HepG2 (cell line): Measurements from ENCODE around the gene ABCA13. TPM values are rescaled to one million over a fixed set of nuclear protein-coding genes. Genes with fewer than 3 reads are reported as not detected.

ENCODE experiments used
- ATAC-seq: fragments of 200-7000 bp; cut with Tn5 transposase; 3 replicates; pipeline ENCODE4 v1.9.1; 2020; ENCODE audit warnings: mild to moderate bottlenecking, moderate library complexity
- BruUV-seq: library from RNA; stranded (reverse); fragments of 400-500 nt; replicated peaks from 2 replicates; lab custom pipeline; 2021; lab: Mats Ljungman, UMichigan
- CTCF ChIA-PET: fragments of 300-600 bp; formaldehyde crosslinking; extraction: SDS; loops from one replicate; lab custom pipeline; 2021; ENCODE audit warnings: low total read pairs, inconsistent platforms, low intra/inter-chr PET ratio; lab: Yijun Ruan, JAX
- POLR2A ChIA-PET: fragments of 350-600 bp; sonication (Branson Sonifier 250); formaldehyde crosslinking; loops from one replicate; lab custom pipeline; 2020; ENCODE audit warnings: antibody characterized with exemption, inconsistent platforms; lab: Yijun Ruan, JAX
- DNase-seq: peaks from one replicate; pipeline ENCODE4 v3.0.0-alpha.2; 2015; ENCODE audit warnings: low spot score
- FAIRE-seq: peaks from 3 replicates; lab custom pipeline; 2011; peaks lifted over from hg19 to GRCh38; lab: Jason Lieb, UNC
- H2AFZ ChIP-seq: one replicate; pipeline ENCODE4 v1.6.1; 2011; ENCODE audit warnings: low read length, inconsistent platforms
- H3K27ac ChIP-seq: fragments of 300-600 bp; 3 replicates; pipeline ENCODE4 v1.8.0; 2011; ENCODE audit warnings: mixed run types, mild to moderate bottlenecking, mixed read lengths, low read length, inconsistent platforms; ENCODE audit not compliant: insufficient read depth; ENCODE audit errors: extremely low read length
- H3K27me3 ChIP-seq, 2 experiments: fragments of 200-600 bp in 1 of 2; 2 replicates in 1 of 2; 3 replicates in 1 of 2; pipeline versions ENCODE4 v1.6.0 to v1.8.0; 2011; ENCODE audit warnings: low read length in 2 of 2, mild to moderate bottlenecking in 2 of 2, moderate library complexity in 2 of 2, inconsistent platforms in 1 of 2; ENCODE audit not compliant: insufficient read depth in 2 of 2, control insufficient read depth in 1 of 2
- H3K36me3 ChIP-seq, 2 experiments: fragments of 200-600 bp in 1 of 2; replicated peaks in 1 of 2; 2 replicates in 1 of 2; 3 replicates in 1 of 2; pipeline versions ENCODE4 v1.5.1 to v1.8.0; 2011; ENCODE audit warnings: low read length in 2 of 2, inconsistent platforms in 1 of 2; ENCODE audit not compliant: insufficient read depth in 2 of 2, control insufficient read depth in 1 of 2
- H3K4me1 ChIP-seq: 2 replicates; pipeline ENCODE4 v1.5.1; 2012; ENCODE audit warnings: low read length, inconsistent platforms; ENCODE audit not compliant: insufficient read depth
- H3K4me2 ChIP-seq: 2 replicates; pipeline ENCODE4 v1.6.0; 2011; ENCODE audit warnings: low read depth, low read length, inconsistent platforms
- H3K4me3 ChIP-seq, 3 experiments: fragments of 200-600 bp in 1 of 3; sonication (generic), shearing (Covaris generic) in 1 of 3; replicated peaks in 1 of 3; 2 replicates each; pipeline ENCODE4 v1.5.1; 2011 to 2016; ENCODE audit warnings: low read length in 3 of 3, inconsistent platforms in 2 of 3, low read depth in 2 of 3, mild to moderate bottlenecking in 2 of 3, control low read depth in 1 of 3, mixed read lengths in 1 of 3; ENCODE audit not compliant: insufficient read depth in 1 of 3
- H3K79me2 ChIP-seq: one replicate; pipeline ENCODE4 v1.6.1; 2011; ENCODE audit warnings: low read length, inconsistent platforms; ENCODE audit not compliant: insufficient read depth
- H3K9ac ChIP-seq: 2 replicates; pipeline ENCODE4 v1.6.0; 2011; ENCODE audit warnings: mild to moderate bottlenecking, low read depth, low read length, inconsistent platforms; ENCODE audit not compliant: insufficient read depth
- H3K9me3 ChIP-seq: 2 replicates; pipeline ENCODE4 v1.5.1; 2012; ENCODE audit warnings: mild to moderate bottlenecking, low read length
- H4K20me1 ChIP-seq: 2 replicates; pipeline ENCODE4 v1.6.0; 2011; ENCODE audit warnings: inconsistent platforms, mild to moderate bottlenecking, low read length, moderate library complexity; ENCODE audit not compliant: insufficient read depth
- MEIS2 ChIP-seq: sonication (generic); formaldehyde crosslinking; IDR thresholded peaks from 2 replicates; pipeline ENCODE4 v1.9.0; 2021; ENCODE audit warnings: mild to moderate bottlenecking, missing genetic modification reagents
- ZNF142 ChIP-seq: sonication (generic); formaldehyde crosslinking; IDR thresholded peaks from 2 replicates; pipeline ENCODE4 v1.4.0; 2020; ENCODE audit warnings: missing genetic modification reagents
- ZNF552 ChIP-seq: sonication (generic); formaldehyde crosslinking; IDR thresholded peaks from 2 replicates; pipeline ENCODE4 v1.9.0; 2022; ENCODE audit warnings: missing genetic modification reagents, mild to moderate bottlenecking, borderline replicate concordance
- WGBS: methylation state at CpG from one replicate; pipeline ENCODE4 v1.1.6; 2017; ENCODE audit warnings: low lambda C conversion rate; 5-methylcytosine and 5-hydroxymethylcytosine counted together
- in situ Hi-C: cut with HindIII; loops from 2 replicates; pipeline ENCODE4 v1.10.0; 2017; ENCODE audit warnings: low pct_unique_long_range_greater_than_20kb; ENCODE audit not compliant: extremely low pct_ligation_motif_present
- intact Hi-C: fragments of 100-400 bp; cut with micrococcal nuclease; formaldehyde crosslinking; loops from one replicate; pipeline ENCODE4 v1.10.0; 2022; ENCODE audit not compliant: unreplicated experiment
- polyA plus RNA-seq, 8 experiments: library from polyadenylated mRNA; depleted of rRNA in 3 of 8; stranded (reverse) in 7 of 8; unstranded in 1 of 8; fragments of >200 nt; fragmentation: Illumina TruSeq in 4 of 8; extraction: Trizol in 4 of 8; gene quantifications; 2 replicates each; pipeline versions ENCODE4 v1.2.1 to v1.2.3, GENCODE V29; 2011 to 2016; ENCODE audit warnings: low read depth in 4 of 8, missing spikeins in 1 of 8, mixed read lengths in 1 of 8; ENCODE audit not compliant: insufficient read depth in 1 of 8
- total RNA-seq, 5 experiments: library from RNA; depleted of rRNA; stranded (reverse); fragments of >200 nt; fragmentation: Illumina TruSeq; extraction: Trizol; gene quantifications; 2 replicates each; pipeline ENCODE4 v1.2.3, GENCODE V29; 2016; ENCODE audit warnings: low read depth in 1 of 5
- TF ChIP-seq, protein P1 (sequence below): sonication (generic); formaldehyde crosslinking; IDR thresholded peaks from 2 replicates; pipeline ENCODE4 v1.4.0; 2020; ENCODE audit warnings: missing genetic modification reagents

The ABCA13 gene
- total and polyA plus RNA-seq, 2 of the 13 experiments (the other 11 are each of a cell fraction or from before 2014, with no cell fraction given), result 0.03 TPM; not detected in 1

- no peaks in the 10 kb centered on the region for H3K27me3 ChIP-seq
- FAIRE-seq (no peak), ATAC-seq (no peak), DNase-seq (no peak)
- WGBS, result 50% methylated on average over 2 of the region's 2 CpGs
- ChIA-PET POLR2A (no interaction called here), CTCF (no interaction called here)
- H3K4me3 ChIP-seq, result no peak overlapping the region
- intact Hi-C loops (no loop called here), in situ Hi-C loops (no loop called here)
- H3K27ac ChIP-seq, result no peak overlapping the region
- no peak overlapping the region for H2AFZ ChIP-seq
- H3K9ac ChIP-seq, result no peak overlapping the region
- no peaks in the 10 kb centered on the region for H3K79me2 ChIP-seq
- TF ChIP-seq ZNF142 (CRISPR knock-in tag) (no peak), MEIS2 (CRISPR knock-in tag) (no peak), ZNF552 (CRISPR knock-in tag) (no peak)
- TF ChIP-seq, protein P1, sequence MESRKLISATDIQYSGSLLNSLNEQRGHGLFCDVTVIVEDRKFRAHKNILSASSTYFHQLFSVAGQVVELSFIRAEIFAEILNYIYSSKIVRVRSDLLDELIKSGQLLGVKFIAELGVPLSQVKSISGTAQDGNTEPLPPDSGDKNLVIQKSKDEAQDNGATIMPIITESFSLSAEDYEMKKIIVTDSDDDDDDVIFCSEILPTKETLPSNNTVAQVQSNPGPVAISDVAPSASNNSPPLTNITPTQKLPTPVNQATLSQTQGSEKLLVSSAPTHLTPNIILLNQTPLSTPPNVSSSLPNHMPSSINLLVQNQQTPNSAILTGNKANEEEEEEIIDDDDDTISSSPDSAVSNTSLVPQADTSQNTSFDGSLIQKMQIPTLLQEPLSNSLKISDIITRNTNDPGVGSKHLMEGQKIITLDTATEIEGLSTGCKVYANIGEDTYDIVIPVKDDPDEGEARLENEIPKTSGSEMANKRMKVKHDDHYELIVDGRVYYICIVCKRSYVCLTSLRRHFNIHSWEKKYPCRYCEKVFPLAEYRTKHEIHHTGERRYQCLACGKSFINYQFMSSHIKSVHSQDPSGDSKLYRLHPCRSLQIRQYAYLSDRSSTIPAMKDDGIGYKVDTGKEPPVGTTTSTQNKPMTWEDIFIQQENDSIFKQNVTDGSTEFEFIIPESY (CRISPR knock-in tag), result no peak
- H3K9me3 ChIP-seq, result no peaks in the 10 kb centered on the region
- H3K4me2 ChIP-seq, result no peak overlapping the region
- H3K4me1 ChIP-seq, result no peaks in the 10 kb centered on the region
- BruUV-seq, result no TSS peak
- H3K36me3 ChIP-seq, result no peaks in the 10 kb centered on the region
- no peaks in the 10 kb centered on the region for H4K20me1 ChIP-seq
These were observed 439.4 kb downstream of the ABCA13 start for GRCh38 chr7:48610705-48611104.
